HG03521 (cell line): ENCODE results near the gene RNF31.
"Not testable (repeated sequence)": the region's sequence is repeated elsewhere in the genome, so short reads cannot be mapped to it uniquely, and the experiment has no call there.

ENCODE experiments used
- ATAC-seq: cut with Tn5 transposase; IDR thresholded peaks from one replicate; pipeline ENCODE4 v1.9.1; 2021; ENCODE audit warnings: mild to moderate bottlenecking, moderate library complexity; ENCODE audit not compliant: unreplicated experiment

The RNF31 gene

DNA sequence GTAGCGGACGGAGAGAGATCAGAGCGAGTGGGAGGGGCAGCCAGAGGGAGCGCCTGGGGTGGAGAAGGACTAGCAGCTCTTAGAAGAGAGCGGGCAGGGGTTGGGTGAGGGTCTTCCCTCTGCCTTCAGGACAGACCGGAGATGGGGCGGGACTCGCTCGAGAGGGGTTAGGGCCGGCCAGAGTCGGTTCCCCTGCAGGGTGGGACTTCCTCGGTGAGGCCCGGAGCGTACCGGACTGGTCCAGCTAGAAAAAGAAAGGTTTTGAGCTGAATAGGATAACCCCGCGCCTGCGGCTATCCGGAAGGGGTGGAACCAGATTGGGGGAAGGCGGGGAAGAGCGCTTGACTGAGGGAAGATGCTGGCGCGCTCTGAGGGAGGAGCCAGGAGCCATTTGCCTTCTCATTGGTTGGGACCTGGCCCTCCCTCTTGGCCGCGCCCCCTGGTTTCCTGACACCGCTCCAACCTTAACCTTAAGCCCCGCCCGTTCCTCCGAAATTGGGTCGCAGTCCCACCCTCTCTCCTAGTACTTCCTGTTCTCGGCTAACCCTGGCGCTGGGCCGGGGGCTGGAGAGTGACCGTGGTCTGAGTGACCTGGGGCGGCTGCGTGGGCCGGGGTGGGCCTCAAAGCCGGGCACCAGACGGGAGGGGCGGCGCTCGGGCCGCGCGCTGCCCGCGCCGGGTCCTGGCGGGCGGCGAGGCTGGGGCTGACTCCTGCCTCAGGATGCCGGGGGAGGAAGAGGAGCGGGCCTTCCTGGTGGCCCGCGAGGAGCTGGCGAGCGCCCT, at the start of gene RNF31:
RNF31 (plus strand) TSS at position 521 of the 783 bp plus-strand sequence; CDS start at position 722, 201 bp downstream.
- peak; percentile 79 for ATAC-seq

DNA sequence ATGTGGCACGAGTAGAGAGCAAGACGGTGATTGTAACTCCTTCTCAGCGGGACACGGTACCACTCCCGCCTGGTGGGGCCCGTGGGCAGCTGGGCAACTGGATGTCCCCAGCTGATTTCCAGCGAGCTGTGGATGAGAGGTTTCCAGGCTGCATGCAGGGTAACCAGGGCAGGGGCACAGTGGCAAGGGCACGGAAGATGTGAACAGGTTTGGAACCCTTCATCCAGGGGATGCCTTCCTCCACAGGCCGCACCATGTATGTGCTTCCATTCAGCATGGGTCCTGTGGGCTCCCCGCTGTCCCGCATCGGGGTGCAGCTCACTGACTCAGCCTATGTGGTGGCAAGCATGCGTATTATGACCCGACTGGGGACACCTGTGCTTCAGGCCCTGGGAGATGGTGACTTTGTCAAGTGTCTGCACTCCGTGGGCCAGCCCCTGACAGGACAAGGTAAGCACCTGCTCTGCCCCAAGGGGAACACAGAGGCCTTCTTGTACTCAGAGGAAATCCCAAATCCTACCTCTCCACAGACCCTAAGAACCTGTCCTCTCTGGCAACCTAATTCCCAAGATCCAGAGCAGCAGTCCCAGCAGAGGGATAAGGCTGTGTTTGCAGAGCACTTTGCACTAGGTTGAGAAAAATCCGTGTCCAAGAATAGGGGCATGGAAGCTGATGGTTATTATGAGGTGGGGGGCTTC, 48.9 kb upstream of the RNF31 start:
- ATAC-seq: no peak

DNA sequence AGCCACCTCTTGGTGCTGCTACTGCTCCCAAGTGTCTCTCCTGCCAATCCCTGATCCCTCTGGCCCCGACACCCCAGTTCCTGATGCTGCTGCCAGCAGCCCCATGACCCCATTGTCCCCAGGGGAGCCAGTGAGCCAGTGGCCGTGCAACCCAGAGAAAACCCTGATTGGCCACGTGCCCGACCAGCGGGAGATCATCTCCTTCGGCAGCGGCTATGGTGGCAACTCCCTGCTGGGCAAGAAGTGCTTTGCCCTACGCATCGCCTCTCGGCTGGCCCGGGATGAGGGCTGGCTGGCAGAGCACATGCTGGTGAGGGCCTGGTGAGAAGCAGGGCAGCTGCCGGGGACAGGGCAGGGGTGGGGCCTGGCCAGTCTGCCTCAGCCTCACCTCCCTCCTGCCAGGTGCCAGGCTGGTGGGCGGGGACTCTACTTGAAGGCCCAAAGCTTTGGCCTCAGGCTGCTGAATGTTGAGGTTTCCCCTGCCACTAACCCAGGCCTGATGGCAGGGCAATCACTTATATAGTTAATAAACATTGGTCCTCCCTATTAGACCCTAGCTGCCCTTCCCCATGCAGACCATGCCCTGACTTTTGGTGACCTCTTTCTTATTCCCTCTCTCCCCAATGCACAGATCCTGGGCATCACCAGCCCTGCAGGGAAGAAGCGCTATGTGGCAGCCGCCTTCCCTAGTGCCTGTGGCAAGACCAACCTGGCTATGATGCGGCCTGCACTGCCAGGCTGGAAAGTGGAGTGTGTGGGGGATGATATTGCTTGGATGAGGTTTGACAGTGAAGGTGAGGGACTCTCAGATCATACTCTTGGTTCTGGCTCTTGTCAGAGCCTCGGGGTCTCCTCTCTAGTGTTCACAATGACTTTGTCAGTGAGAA, 48.1 kb upstream of the RNF31 start:
- no peak for ATAC-seq

DNA sequence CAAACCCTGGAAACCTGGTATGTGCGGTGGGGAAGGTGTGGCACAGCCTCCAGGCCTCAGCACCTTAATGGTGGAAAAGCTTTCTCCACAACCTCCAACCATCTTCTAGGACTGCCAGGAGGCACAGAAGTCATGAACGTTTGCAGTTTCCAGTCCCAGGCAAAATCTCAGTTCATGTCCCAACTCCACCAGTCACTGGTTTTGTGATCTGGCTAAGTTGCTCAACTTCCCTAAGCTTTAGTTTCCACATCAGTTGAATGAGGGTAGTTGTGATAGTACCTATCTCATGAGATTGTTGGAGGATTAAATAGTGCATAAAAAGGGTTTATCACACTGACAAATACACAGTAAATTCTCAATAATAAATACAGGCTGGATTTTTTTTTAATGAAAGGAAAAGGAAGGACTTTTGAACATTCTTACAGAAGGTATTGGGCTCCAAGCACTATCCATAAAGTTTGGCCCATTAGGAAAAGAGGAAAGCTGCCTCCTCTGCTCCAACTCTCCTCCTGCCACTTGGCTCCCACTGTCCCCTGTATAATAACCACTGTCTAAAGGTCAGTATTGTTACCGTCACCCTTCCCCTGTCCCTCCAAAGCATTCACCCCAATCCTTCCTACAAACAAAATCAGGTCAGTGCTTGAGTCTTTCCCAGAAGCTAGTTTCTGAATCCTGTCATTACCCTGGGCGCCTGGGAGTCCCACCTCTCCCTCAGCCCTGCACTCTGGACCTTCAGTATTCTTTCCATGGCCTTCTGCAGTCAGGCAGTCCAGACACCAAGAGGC, 46.9 kb upstream of the RNF31 start:
- ATAC-seq: no peak

DNA sequence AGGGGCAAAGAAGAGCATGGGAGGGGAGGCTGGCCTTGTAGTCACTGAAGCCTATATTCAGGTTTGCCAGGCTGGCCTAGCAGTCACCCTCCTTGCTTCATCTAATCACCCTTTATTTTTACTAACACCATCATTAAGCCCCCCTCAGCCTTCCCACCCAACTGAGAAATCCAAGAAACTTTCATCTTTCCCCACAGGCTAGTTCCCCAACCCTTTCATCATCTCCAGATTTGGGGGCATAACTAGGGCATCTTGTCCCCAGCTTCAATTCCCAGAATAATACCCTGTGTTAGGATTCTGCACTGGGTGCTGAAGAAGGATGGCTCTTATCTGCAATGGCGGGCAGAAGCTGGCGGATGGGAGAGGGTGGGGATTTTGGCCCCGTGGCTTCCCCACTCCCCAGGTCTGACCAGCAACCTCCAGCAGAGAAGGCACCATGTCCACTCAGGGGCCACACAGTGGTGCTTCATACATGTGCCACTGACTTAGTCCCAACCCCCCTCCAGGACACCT, 46.3 kb upstream of the RNF31 start:
- no peak for ATAC-seq

DNA sequence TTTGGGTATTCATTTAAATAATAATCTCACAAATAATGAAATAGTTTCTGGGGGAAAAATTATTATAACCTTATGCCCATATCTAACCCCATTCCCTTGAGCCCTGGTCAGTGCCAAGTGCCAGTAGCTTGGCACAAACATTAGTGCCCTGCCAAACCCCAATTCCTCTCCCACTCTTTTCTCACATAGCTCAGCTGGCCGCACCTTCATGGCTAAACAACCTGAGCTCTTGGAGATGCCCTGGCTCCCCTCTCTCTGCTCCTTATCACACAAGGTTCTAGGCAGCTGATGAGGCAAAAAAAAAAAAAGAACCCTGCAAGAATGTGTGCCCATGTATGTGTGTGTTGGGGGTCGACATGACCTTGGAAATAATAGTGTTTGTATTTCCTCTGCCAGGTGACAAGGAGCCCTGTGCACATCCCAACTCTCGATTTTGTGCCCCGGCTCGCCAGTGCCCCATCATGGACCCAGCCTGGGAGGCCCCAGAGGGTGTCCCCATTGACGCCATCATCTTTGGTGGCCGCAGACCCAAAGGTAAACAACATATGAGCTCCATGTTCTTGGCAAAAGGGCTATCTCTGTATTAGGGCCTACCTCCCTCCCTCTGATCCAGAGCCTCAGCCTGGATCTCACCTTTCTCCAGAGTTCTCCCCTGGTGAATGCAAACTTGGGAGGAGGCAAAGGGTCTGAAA, 44.8 kb upstream of the RNF31 start:
- no peak for ATAC-seq

DNA sequence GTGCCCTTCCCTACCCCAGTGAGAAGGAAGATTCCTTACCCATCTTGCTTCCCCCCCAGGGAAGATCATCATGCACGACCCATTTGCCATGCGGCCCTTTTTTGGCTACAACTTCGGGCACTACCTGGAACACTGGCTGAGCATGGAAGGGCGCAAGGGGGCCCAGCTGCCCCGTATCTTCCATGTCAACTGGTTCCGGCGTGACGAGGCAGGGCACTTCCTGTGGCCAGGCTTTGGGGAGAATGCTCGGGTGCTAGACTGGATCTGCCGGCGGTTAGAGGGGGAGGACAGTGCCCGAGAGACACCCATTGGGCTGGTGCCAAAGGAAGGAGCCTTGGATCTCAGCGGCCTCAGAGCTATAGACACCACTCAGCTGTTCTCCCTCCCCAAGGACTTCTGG, 43.8 kb upstream of the RNF31 start:
- ATAC-seq: no peak

DNA sequence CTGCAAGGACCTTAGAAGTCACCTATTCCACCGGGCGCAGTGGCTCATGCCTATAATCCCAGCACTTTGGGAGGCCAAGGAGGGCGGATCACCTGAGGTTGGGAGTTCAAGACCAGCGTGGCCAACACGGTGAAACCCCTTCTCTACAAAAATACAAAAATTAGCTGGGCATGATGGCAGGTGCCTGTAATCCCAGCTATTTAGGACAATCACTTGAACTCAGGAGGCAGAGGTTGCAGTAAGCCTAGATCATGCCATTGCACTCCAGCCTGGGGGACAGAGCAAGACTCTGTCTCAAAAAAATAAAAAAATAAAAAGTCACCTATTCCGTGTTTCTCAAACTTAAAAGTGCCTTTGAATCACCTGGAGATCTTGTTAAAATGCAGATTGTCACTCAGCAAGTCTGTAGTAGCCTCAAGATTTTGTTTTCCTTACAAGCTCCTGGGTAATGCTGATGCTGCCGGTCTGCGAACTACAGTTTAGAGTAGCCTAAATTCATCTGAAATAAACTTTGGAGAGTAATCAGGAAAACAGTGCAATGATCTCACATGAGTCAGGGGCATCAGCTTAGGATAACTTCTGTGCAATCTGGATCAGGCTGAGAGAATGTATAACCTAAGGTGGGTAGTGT, 41.6 kb upstream of the RNF31 start:
- not testable (repeated sequence) for ATAC-seq

DNA sequence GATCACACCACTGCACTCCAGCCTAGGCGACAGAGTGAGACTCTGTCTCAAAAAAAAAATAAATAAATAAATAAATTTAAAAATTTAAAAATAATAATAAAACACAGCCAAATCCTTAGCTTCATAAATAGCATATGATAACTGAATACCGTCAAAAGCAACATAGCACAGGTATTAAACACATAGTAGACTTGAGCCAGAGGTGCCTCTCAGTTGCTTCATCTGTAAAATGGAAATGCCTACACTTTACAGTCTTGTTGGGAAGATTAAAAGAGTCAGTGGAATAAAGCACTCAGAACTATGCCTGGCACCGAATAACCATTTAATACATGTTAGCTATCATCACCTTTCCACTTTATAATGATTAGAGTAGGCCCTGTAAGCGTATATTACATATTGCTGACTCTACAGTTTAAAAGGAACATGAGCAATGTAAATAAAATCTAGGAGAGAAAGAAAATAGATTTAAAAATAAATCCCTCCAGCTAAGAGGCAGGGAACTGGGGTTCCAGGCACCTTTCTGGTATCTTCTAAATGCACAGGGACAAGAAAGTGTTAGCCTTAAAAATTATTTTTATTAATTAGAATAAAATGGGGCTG, 40.5 kb upstream of the RNF31 start:
- no peak for ATAC-seq

DNA sequence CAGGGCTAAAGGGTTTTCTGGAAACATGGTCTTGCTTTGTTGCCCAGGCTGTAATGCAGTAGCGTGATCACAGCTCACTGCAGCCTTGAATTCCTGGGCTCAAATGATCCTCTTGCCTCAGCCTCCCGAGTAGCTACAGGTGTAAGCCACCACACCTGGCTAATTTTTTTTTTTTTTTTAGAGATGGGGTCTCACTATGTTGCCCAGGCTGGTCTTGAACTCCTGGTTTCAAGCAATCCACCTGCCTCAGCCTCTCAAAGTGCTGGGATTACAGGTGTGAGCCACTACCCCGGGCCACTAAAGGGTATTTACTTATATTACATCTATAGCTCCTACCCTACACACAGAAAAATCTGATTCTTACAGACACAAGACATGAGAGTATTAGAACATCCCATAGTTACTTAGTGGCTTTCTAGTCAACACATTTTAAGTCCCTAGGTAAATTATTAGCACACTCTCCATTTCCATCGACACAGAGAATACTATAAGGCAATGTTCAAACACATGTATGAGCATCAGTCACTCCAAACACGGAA, 38.9 kb upstream of the RNF31 start:
- no peak for ATAC-seq

DNA sequence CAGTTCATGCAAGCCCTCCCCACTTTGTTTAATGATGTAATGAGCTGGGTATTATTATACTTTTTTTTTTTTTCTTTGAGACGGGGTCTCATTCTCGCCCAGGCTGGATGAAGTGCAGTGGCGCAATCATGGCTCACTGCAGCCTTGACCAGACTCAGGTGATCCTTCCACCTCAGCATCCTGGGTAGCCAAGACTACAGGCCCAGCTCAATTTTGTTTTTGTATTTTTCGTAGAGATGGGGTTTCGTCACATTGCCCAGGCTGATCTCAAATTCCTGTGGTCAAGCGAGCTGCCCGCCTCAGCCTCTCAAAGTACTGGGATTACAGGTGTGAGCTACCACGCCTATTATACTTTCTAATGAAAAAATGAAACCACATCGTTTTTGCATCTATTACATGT, 37.2 kb upstream of the RNF31 start:
- no peak for ATAC-seq

DNA sequence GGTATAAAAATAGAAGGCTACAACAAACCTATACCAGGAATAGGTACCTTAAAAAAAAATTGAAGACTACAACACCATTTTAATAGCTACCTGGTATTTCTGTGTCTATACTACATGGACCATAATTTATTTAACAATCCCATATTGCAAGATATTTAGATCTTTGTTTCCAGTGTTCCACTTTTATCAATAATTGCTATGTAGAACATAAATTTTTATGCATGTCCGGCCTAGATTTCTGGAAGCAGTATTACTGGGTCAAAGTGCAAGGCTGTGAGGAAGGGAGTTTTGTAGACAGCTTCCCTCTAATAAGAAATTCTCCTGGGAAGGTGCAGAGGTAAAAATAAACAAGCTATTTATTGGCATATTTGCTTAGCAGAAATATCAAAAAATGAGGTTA, 36.8 kb upstream of the RNF31 start:
- ATAC-seq: no peak

DNA sequence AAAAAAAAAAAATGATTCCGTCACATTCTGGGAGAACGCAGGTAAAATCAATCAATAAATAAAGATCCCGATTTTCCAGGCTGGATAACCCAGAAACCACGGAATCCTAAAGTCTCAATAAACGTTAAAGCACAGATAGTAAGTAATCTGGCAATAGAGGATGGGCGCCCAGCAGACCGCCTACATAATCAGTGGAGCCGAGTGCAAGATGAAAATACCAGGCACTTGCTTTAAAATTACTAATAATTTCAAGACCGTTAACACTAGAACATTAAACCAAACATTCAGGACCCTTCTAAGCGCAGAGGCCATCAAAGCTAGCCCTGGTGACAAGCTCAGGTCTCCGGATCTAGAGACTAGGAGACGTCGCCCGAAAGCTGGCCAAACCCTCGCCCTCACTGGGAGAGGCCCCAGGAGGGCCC, 33.9 kb upstream of the RNF31 start:
- no peak for ATAC-seq

DNA sequence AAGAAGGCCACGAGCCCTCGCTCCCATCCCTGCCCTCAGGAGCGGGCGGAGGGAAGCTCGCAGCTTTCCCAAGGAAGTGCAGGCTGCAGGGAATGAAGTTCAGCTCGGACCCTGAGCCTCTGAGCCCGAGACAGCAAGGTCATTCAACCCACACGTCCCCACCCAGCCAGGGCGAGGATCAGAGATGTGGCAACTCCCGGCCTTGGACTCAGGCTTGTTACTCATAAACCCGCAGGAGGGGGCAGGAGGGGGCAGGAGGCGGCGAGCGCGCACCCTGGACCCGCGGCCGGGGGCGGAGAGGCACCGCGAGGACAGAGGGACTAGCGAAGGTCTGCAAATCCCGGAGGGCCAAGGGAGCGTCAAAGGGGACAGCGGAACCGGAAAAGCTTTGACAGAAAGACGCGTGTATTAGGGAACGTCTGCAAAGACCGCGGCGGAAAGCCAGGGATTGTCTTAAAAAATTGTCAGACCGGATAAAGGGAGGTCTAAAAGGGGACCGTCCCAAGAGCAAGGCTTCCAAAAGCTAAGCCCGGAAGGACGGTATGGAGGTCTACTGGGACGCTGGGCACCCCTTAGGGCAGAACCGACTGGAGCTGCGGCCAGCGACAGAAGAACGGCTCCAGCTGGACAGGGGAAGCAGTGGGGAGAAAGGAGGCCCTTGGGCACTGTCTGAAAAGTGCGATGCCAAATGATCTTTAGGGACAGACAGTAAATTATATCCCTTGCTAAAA, 33.3 kb upstream of the RNF31 start:
- ATAC-seq: peak; percentile 16

DNA sequence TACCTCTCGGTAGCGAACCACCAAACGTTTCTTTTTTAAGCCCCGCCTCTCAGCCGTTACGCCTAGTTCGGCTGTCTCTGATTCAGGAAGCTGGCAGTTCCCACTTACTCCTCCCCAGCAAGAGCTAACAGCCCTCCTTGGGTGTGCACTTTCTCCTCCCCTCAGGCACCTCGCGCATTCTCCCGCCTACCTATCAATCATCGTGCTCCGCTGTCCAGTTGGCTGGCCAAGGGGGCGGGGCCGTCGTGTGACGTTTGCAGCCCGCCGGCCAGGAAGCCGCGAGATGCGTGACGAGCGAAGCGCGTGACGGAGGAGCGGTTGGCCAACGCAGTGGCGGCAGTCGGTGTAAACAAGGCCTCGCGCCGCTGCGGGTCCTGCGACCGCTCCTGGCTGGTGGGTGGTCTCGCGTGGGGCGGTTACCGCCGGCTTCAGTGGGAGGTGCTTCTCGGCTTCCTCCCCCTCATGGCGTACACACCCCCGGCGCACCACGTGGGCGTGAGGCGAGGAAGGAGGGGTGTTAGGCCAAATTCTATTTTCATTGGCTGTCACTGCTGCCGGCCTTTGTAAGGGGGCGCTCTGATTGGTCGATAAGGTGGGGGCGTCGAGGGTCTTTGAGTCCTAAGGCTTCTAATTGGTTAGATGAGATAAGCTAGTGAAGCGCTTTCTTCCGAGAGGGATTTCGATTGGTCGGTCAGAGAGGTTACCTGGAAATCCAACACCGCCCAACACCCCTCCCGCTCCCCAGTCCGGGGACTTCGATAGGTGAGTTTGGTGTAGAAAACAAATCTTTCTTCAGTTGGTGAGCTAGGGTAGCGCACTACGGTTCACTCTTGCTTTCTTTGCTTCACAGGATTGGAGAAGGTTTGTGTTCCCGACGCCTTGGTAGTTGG, 32.5 kb upstream of the RNF31 start, which contains the start of the genes DCAF11 and NRL:
DCAF11 (plus strand) TSS at position 246 of the 890 bp plus-strand sequence. CDS start 818 bp downstream, outside the sequence.
NRL (minus strand) TSS at position 418 of the 890 bp plus-strand sequence. CDS start 32,101 bp downstream, outside the sequence.
- ATAC-seq: peak; percentile 78

DNA sequence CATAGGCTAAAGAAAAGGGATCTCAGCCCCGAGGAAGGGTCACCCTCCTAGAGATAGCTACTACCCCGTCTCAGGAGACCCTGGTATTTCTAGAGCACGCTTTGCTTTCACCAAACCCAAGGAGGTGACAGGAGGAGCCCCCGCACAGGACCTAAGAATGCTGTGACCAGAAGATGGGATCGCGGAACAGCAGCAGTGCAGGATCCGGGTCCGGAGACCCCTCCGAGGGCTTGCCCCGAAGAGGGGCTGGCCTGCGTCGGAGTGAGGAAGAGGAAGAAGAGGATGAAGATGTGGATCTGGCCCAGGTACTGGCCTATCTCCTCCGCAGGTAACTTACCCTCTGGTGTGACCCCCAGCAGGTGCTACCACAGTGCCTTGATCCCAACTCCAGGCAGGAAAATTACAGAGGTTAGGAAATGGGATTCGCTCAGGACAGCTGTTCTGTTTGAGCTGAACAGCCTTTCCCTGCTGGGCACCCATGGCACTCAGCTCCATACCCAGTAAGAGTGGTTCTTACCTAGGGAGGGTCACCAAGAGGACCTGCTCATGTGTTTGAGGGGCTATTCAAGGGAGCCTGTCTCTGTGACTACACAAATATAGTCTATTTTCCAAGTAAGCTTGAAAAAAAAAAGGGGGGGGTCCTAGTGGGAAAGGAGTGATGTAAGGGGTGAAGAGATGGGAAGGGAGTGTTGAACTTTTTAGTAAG, 31.7 kb upstream of the RNF31 start:
- no peak for ATAC-seq
